Parathyroid adenoma (tissue), 2 donors: Measurements from ENCODE around the gene STXBP1.

Source experiments
- H2AFZ ChIP-seq: fragments of 300-600 bp; sonication (generic); one replicate; pipeline ENCODE4 v1.7.0; 2017; ENCODE audit warnings: antibody characterized with exemption, mild to moderate bottlenecking
- H3K27ac ChIP-seq: fragments of 300-600 bp; sonication (generic); one replicate; pipeline ENCODE4 v1.7.0; 2017
- H3K27me3 ChIP-seq: fragments of 300-600 bp; sonication (generic); one replicate; pipeline ENCODE4 v1.7.0; 2017; ENCODE audit warnings: low read length; ENCODE audit not compliant: control insufficient read depth, insufficient read depth
- H3K36me3 ChIP-seq: fragments of 300-600 bp; sonication (generic); one replicate; pipeline ENCODE4 v1.7.0; 2017; ENCODE audit warnings: low read length; ENCODE audit not compliant: control insufficient read depth, insufficient read depth
- H3K4me1 ChIP-seq: fragments of 300-600 bp; sonication (generic); one replicate; pipeline ENCODE4 v1.7.0; 2017; ENCODE audit warnings: control low read depth
- H3K4me2 ChIP-seq: fragments of 300-600 bp; sonication (generic); one replicate; pipeline ENCODE4 v1.7.0; 2017; ENCODE audit warnings: low read length
- H3K4me3 ChIP-seq: fragments of 300-600 bp; sonication (generic); one replicate; pipeline ENCODE4 v1.7.0; 2017; ENCODE audit warnings: low read depth, low read length
- H3K79me2 ChIP-seq: fragments of 300-600 bp; sonication (generic); one replicate; pipeline ENCODE4 v1.7.0; 2017; ENCODE audit warnings: control low read depth
- H3K9ac ChIP-seq: fragments of 300-600 bp; sonication (generic); one replicate; pipeline ENCODE4 v1.7.0; 2017; ENCODE audit warnings: mild to moderate bottlenecking
- H3K9me3 ChIP-seq: fragments of 300-600 bp; sonication (generic); one replicate; pipeline ENCODE4 v1.7.0; 2017; ENCODE audit warnings: low read length; ENCODE audit not compliant: control insufficient read depth
- TF ChIP-seq, protein P1 (sequence below): fragments of 300-600 bp; sonication (generic); IDR thresholded peaks from one replicate; pipeline ENCODE4 v1.7.0; 2017; ENCODE audit warnings: antibody characterized with exemption, mild to moderate bottlenecking
- donor health status: primary hyperparathyroidism.

Gene STXBP1

GRCh38 chr9:127667127-127667844 lies 55.2 kb downstream of the STXBP1 start:
- TF ChIP-seq, protein P1, sequence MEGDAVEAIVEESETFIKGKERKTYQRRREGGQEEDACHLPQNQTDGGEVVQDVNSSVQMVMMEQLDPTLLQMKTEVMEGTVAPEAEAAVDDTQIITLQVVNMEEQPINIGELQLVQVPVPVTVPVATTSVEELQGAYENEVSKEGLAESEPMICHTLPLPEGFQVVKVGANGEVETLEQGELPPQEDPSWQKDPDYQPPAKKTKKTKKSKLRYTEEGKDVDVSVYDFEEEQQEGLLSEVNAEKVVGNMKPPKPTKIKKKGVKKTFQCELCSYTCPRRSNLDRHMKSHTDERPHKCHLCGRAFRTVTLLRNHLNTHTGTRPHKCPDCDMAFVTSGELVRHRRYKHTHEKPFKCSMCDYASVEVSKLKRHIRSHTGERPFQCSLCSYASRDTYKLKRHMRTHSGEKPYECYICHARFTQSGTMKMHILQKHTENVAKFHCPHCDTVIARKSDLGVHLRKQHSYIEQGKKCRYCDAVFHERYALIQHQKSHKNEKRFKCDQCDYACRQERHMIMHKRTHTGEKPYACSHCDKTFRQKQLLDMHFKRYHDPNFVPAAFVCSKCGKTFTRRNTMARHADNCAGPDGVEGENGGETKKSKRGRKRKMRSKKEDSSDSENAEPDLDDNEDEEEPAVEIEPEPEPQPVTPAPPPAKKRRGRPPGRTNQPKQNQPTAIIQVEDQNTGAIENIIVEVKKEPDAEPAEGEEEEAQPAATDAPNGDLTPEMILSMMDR, result no peak
- Histone ChIP-seq H3K27me3 (no peaks in the 10 kb centered on the region), H3K9me3 (no peaks in the 10 kb centered on the region), H3K9ac (no peak overlapping the region), H3K4me3 (no peak overlapping the region), H3K4me2 (no peak overlapping the region), H3K36me3 (no peaks in the 10 kb centered on the region), H3K79me2 (no peaks in the 10 kb centered on the region), H2AFZ (no peak overlapping the region), H3K4me1 (no peaks in the 10 kb centered on the region), H3K27ac (no peak overlapping the region)

GRCh38 chr9:127667906-127668305 lies 55.8 kb downstream of the STXBP1 start:
- H3K4me3 ChIP-seq, result no peak overlapping the region
- H3K36me3 ChIP-seq, result no peaks in the 10 kb centered on the region

DNA sequence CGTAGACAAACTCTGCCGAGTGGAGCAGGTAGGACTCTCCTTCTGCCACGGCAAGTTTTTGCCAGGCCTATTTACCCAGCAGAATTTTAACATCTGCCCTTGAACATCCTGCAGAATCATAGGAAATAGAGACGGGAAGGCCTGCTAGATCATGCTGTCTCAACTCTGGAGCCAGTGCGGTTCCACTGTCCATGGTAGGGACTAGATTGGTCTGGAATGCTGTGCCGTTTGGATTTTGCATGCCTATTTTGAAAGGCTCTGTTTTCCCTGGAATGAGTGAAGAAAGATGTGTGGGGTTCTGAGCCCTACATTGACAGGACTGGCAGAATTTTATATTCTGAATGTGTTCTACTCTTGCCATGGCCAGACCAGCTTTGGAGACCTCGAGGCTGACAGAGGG lies 61.2 kb downstream of the STXBP1 start:
- Histone ChIP-seq H3K4me2 (no peak overlapping the region), H3K4me3 (no peak overlapping the region), H2AFZ (no peak overlapping the region), H3K36me3 (no peaks in the 10 kb centered on the region), H3K9ac (no peak overlapping the region), H3K4me1 (no peaks in the 10 kb centered on the region), H3K27ac (no peak overlapping the region), H3K9me3 (no peaks in the 10 kb centered on the region), H3K79me2 (no peaks in the 10 kb centered on the region), H3K27me3 (no peaks in the 10 kb centered on the region)
- TF ChIP-seq, protein P1, result no peak

More at GRCh38 chr9:127667906-127668305, 55.8 kb downstream of the STXBP1 start:
- H3K4me2 ChIP-seq, result no peak overlapping the region
- H3K4me1 ChIP-seq, result no peaks in the 10 kb centered on the region
- H3K27ac ChIP-seq, result no peak overlapping the region
- H2AFZ ChIP-seq, result no peak overlapping the region
- H3K9ac ChIP-seq, result no peak overlapping the region
- H3K9me3 ChIP-seq, result no peaks in the 10 kb centered on the region
- TF ChIP-seq, protein P1, result no peak
- no peaks in the 10 kb centered on the region for H3K79me2 ChIP-seq
- H3K27me3 ChIP-seq, result no peaks in the 10 kb centered on the region

DNA sequence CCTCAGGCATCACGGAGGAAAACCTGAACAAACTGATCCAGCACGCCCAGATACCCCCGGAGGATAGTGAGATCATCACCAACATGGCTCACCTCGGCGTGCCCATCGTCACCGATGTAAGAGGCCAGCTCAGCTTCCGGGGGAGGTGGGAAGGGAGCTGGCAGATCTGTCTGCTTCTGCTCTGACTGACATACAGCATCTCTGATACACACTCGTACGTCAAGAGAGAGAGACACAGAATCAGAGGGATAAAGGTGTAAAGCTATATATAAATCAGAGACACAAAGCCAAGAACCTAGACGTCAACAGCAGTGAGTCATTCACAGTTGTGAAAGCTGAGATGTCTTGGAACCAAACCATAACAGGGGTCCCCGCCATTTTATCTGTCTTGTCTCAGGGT lies 64.6 kb downstream of the STXBP1 start:
- Histone ChIP-seq H3K9ac (no peak overlapping the region), H3K4me1 (no peaks in the 10 kb centered on the region), H3K9me3 (no peaks in the 10 kb centered on the region), H3K4me2 (no peak overlapping the region), H3K4me3 (no peak overlapping the region), H3K79me2 (no peaks in the 10 kb centered on the region), H3K27me3 (no peaks in the 10 kb centered on the region), H2AFZ (no peak overlapping the region), H3K27ac (no peak overlapping the region), H3K36me3 (no peaks in the 10 kb centered on the region)
- TF ChIP-seq, protein P1, result no peak

- H2AFZ ChIP-seq, result no peak overlapping the region
- no peak overlapping the region for H3K4me3 ChIP-seq
- H3K27ac ChIP-seq, result no peak overlapping the region
- no peaks in the 10 kb centered on the region for H3K4me1 ChIP-seq
- H3K9ac ChIP-seq, result no peak overlapping the region
- no peaks in the 10 kb centered on the region for H3K27me3 ChIP-seq
- H3K9me3 ChIP-seq, result no peaks in the 10 kb centered on the region
- H3K4me2 ChIP-seq, result no peak overlapping the region
- TF ChIP-seq, protein P1, result no peak
- H3K79me2 ChIP-seq, result no peaks in the 10 kb centered on the region
- H3K36me3 ChIP-seq, result no peaks in the 10 kb centered on the region
These were observed 67.4 kb downstream of the STXBP1 start for GRCh38 chr9:127679506-127679905.
